ENCODE measurements around the gene RAD9B.

- TF ChIP-seq EZH2 (IDR thresholded peaks at IDR 0.05): no peak
- no peak for TF ChIP-seq POLR2AphosphoS5 (IDR thresholded peaks at IDR 0.05; ENCODE audit: borderline replicate concordance, low read depth, low read length)
Measured at GRCh38 chr12:110514363-110514762, 12.2 kb downstream of the RAD9B start.

Measured in SK-N-MC (cell line).